ENCODE data around the gene DMC1. TPM values are rescaled to one million over a fixed set of nuclear protein-coding genes. Genes with fewer than 3 reads are reported as not detected.
"Not testable (repeated sequence)": the region's sequence is repeated elsewhere in the genome, so short reads cannot be mapped to it uniquely, and the experiment has no call there.

Gene DMC1
- total RNA-seq, 2 donors from 2014 or later, result not detected

DNA sequence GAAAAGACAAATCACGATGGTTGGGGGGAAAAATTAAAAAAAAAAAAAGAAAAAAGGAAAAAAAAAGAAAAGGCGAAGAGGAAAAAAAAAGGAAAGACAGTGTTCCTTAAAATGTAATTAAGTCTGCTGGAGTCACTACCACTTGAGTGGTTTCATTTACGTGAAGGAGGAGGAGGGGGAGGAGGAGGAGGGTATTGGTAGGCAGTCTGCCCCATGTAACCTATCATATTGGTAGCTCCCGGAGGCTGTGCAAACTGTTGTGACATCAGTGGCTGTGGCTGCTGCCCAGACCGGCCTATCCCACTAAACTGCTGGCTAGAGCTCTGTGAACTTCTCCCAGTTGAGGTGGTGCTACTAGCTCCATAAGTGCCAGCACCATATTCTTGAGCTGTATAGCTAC lies 84.2 kb downstream of the DMC1 start:
- H3K27ac Mint-ChIP-seq, result peak overlapping the region; percentile 66
- H3K9me3 ChIP-seq (ENCODE audit: control insufficient read depth, low read length, poor library complexity, severe bottlenecking), result no peaks in the 10 kb centered on the region
- H3K4me3 Mint-ChIP-seq, result peak overlapping the region; percentile 36
- H3K4me1 Mint-ChIP-seq, result peaks cover 25% of the 10 kb centered on the region
- H3K36me3 Mint-ChIP-seq (ENCODE audit: low read depth), result peaks cover 11% of the 10 kb centered on the region
- ATAC-seq (peak; percentile 20), DNase-seq (no peak)
- H3K27me3 Mint-ChIP-seq, result no peaks in the 10 kb centered on the region

DNA sequence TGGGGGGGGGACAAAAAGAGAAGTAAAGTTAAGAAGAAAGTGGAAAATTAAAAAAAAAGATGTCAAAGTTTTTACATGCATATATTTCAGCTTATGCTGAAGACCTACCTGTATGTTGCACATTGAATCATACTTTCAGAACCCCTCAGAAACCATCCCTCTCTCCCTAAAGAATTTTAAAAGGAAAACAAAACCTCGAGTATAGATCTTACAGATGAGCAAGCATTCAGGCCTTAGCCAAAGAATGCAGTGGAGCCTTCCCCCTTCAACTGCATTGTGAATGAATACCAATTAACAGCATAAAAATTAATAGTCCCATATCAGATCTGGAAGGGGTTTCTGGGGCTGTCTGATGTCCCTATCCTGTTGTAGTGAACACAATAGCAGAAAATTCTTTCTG lies 85.7 kb downstream of the DMC1 start:
- DNase-seq (no peak), ATAC-seq (no peak)
- Mint-ChIP-seq H3K4me3 (no peak overlapping the region), H3K27ac (peak overlapping the region; percentile 43), H3K36me3 (ENCODE audit: low read depth) (peaks cover 8% of the 10 kb centered on the region), H3K27me3 (no peaks in the 10 kb centered on the region), H3K4me1 (peaks cover 16% of the 10 kb centered on the region)
- H3K9me3 ChIP-seq (ENCODE audit: control insufficient read depth, low read length, poor library complexity, severe bottlenecking), result no peaks in the 10 kb centered on the region

DNA sequence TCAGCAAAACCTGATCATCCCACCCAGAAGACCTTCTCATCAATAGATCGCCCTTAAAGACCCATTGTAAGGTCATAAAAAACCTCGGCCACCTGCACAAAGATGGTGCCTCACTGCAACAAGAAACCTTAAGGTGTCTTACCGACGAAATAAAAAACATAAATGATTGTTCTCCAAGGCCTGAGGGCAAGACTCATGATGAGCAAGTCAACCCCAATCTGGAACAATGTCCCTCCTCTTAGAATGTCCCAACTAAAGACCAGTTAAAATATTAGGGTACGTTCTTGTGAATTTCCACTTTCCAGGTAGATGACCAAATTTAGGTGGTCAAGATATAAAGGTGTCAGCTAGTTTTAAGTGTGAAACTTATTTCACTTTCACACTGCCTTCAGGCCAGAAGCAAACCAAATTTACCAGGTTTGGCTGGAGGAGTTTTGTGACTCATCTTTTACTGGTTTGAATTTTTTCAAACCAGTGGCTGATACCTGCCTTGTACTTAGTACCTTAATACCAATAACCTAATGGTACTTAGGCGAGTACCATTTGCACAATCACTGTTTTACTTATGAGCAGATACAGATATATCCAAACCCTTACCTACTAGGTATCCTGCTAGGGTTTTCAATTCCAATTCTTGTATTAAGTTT lies 87.2 kb downstream of the DMC1 start:
- no peak overlapping the region for H3K4me3 Mint-ChIP-seq
- peaks cover 7% of the 10 kb centered on the region for H3K4me1 Mint-ChIP-seq
- DNase-seq (no peak), ATAC-seq (no peak)
- no peaks in the 10 kb centered on the region for H3K9me3 ChIP-seq (ENCODE audit: control insufficient read depth, low read length, poor library complexity, severe bottlenecking)
- H3K27ac Mint-ChIP-seq, result peak overlapping the region; percentile 79
- no peaks in the 10 kb centered on the region for H3K27me3 Mint-ChIP-seq
- H3K36me3 Mint-ChIP-seq (ENCODE audit: low read depth), result peaks cover 5% of the 10 kb centered on the region

DNA sequence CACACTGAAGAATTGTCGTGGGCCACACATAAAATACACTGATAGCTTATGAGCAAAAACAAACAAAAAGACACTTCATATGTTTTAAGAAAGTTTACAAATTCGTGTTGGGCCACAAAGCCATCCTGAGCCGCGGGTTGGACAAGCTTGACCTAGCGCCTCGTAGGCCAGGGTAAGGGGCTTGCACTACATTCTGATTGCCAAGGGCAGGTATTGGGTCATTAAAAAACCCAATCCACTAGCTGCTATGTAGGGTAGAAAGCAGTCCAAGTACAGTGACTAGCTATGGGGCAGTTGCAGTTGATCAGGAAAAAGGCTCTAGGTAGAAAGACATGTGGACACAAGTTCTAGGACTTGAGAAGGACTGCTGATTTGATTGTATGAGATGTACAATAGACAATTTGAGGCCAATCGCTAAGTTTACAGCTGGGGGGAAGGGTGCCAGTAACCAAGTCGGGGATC lies 88.1 kb downstream of the DMC1 start:
- Mint-ChIP-seq H3K4me1 (peaks cover 6% of the 10 kb centered on the region), H3K27me3 (no peaks in the 10 kb centered on the region), H3K4me3 (peak overlapping the region; percentile 7), H3K27ac (peak overlapping the region; percentile 79), H3K36me3 (ENCODE audit: low read depth) (peaks cover 5% of the 10 kb centered on the region)
- no peaks in the 10 kb centered on the region for H3K9me3 ChIP-seq (ENCODE audit: control insufficient read depth, low read length, poor library complexity, severe bottlenecking)
- ATAC-seq (no peak), DNase-seq (no peak)

DNA sequence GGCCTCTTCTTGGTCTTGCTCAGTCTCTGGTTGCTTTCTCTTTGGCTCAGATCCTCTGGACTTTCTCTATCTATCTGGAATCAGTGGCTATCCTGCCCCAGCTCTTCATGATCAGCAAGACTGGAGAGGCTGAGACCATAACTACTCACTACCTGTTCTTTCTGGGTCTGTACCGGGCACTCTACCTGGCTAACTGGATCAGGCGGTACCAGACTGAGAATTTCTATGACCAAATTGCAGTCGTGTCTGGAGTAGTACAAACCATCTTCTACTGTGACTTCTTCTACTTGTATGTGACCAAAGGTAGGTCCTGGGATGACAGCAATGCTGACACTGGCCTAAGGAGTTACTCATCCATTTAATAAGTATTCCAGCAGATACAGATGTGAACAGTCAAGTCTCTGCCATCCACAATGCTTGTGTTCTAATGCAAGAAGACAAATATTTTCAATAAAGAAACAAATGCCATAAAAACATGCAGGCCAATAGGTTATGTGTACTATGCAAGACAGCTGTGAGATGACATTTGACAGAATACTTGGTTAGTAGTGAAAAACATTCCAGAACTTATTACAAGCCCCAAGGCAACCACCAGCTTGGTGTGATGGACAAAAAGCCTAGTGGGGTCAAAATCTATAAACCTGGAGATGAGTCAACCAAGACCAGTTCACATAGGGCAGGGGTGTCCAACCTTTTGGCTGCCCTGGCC lies 88.7 kb downstream of the DMC1 start:
- no peaks in the 10 kb centered on the region for H3K9me3 ChIP-seq (ENCODE audit: control insufficient read depth, low read length, poor library complexity, severe bottlenecking)
- Mint-ChIP-seq H3K36me3 (ENCODE audit: low read depth) (peaks cover 5% of the 10 kb centered on the region), H3K27me3 (no peaks in the 10 kb centered on the region), H3K4me1 (peaks cover 6% of the 10 kb centered on the region), H3K27ac (peak overlapping the region; percentile 79), H3K4me3 (peak overlapping the region; percentile 15)
- no peak for DNase-seq
- peak; percentile 12 for ATAC-seq

DNA sequence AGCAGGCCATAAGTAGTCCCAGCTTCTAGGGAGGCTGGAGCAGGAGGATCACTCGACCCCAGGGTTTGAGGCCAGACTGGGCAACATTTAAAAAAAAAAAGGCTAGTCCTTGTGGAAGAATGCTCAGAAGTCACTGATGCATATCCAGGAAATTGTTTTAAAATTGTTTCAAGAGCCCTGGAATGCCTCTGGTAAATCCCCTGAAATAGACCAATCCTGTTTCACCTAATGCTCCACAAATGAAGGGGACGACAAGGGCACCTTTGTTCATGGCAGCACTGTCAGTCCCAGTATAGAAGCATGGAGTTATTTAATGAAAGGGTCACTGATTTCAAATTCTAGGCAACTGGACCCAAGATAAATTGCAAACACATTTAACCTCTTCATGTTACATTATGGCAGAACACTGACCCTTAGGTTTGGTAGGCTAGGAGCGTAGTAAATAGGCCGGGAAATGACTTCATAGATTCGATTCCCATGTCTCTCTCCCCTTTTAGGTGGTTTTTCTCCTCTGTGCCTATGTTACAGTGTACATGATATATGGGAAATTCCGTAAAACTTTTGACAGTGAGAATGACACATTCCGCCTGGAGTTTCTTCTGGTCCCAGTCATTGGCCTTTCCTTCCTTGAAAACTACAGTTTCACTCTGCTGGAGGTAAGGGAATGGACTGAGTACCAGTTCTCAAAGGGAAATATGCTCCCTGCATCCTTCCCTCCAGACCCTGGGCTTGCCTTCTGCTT lies 90.7 kb downstream of the DMC1 start:
- ATAC-seq (no peak), DNase-seq (no peak)
- Mint-ChIP-seq H3K4me3 (no peak overlapping the region), H3K36me3 (ENCODE audit: low read depth) (peaks cover 4% of the 10 kb centered on the region), H3K4me1 (peaks cover 5% of the 10 kb centered on the region), H3K27me3 (no peaks in the 10 kb centered on the region), H3K27ac (no peak overlapping the region)
- no peaks in the 10 kb centered on the region for H3K9me3 ChIP-seq (ENCODE audit: control insufficient read depth, low read length, poor library complexity, severe bottlenecking)

DNA sequence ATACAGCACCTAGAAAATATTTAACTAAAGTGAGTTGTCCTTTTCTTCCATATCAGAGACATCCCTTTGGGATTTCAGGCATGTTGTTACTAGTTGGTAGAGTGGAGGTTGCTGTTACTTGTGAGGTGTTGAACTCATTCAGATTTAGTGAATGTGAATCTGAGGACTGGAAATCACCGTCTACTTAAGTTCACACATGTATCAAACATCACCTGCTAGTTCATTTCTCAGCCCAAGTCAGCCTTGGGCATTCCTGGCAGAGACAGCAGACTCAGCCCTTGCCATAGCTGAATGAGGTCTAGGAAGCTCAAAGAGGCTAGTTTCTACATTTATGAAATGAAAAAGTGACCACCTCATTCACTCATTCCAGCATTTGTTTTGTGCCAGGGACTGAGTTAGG lies 92.4 kb downstream of the DMC1 start:
- peak overlapping the region; percentile 61 for H3K27ac Mint-ChIP-seq
- no peak overlapping the region for H3K4me3 Mint-ChIP-seq
- no peaks in the 10 kb centered on the region for H3K9me3 ChIP-seq (ENCODE audit: control insufficient read depth, low read length, poor library complexity, severe bottlenecking)
- ATAC-seq, result no peak
- peaks cover 3% of the 10 kb centered on the region for H3K4me1 Mint-ChIP-seq
- no peaks in the 10 kb centered on the region for H3K27me3 Mint-ChIP-seq
- no peaks in the 10 kb centered on the region for H3K36me3 Mint-ChIP-seq (ENCODE audit: low read depth)
- DNase-seq, result no peak

DNA sequence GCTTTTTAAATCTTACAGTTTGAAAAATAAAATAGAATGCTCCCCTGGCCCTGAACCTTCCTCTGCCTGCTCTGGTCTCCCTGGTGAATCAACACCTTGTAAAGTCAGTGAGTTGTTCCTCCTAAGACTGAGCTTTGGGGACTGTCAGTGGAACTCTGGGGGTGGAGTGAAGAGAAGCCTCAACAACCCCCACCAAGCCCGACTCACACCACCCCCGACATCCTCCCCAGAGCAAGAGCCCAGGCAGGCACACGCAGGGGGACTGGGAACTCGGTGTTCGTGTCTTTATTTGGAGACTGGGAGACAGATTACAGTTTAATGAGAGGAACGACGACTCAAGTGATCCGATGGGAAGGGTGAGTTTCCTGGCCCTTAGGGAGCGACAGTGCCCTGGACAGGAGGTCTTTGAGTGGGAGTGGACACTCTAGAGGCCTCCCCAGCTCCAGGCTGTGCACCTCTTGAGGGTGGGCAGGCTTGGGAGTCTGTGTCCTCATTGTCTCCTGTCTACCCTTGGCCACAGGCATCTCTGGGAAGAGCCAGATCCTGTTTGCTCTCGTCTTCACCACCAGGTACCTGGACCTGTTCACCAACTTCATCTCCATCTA lies 95.9 kb downstream of the DMC1 start:
- Mint-ChIP-seq H3K4me3 (no peak overlapping the region), H3K27ac (no peak overlapping the region), H3K27me3 (no peaks in the 10 kb centered on the region), H3K4me1 (no peaks in the 10 kb centered on the region), H3K36me3 (ENCODE audit: low read depth) (no peaks in the 10 kb centered on the region)
- ATAC-seq, result no peak
- H3K9me3 ChIP-seq (ENCODE audit: control insufficient read depth, low read length, poor library complexity, severe bottlenecking), result no peaks in the 10 kb centered on the region
- DNase-seq, result no peak

DNA sequence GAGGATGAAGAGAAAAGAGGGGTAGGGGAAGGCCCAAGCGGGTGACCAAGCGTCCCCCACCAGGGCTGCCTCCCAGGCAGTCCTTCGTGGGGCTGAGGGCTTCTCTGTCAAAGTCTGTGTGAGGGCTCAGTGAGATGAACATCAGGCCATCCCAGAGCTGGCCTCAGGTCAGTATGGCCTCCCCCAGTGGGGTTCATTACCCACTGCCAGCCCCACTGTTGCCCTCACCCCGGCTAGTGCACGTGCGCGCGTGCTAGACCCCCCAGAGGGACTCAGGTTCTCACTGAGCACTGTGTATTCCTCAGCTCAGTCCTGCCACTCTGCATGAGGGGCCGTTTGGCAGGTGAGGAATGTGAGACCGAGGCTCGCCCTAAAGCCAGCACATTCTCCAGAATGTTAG lies 98.7 kb downstream of the DMC1 start:
- H3K27me3 Mint-ChIP-seq, result peaks cover 14% of the 10 kb centered on the region
- no peak overlapping the region for H3K4me3 Mint-ChIP-seq
- peaks cover 7% of the 10 kb centered on the region for H3K4me1 Mint-ChIP-seq
- no peaks in the 10 kb centered on the region for H3K9me3 ChIP-seq (ENCODE audit: control insufficient read depth, low read length, poor library complexity, severe bottlenecking)
- no peaks in the 10 kb centered on the region for H3K36me3 Mint-ChIP-seq (ENCODE audit: low read depth)
- no peak overlapping the region for H3K27ac Mint-ChIP-seq
- no peak for ATAC-seq
- no peak for DNase-seq

DNA sequence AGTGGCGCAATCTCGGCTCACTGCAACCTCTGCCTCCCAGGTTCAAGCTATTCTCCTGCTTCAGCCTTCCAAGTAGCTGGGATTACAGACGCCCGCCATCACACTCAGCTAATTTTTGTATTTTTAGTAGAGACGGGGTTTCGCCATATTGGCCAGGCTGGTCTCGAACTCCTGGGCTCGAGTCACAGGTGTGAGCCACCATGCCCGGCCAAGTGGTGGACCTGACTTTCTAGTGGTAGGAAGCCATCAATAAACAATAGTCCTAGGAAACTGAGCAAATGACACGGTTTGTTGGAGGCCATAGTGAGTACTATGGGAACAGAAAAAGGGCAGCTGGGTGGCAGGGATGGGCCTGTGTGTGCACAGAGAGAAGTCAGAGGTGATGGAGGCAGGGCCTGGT lies 99.8 kb downstream of the DMC1 start:
- not testable (repeated sequence) for H3K4me1 Mint-ChIP-seq; H3K27ac Mint-ChIP-seq; H3K9me3 ChIP-seq (ENCODE audit: control insufficient read depth, low read length, poor library complexity, severe bottlenecking); H3K36me3 Mint-ChIP-seq (ENCODE audit: low read depth); DNase-seq; ATAC-seq
- peaks cover 25% of the 10 kb centered on the region for H3K27me3 Mint-ChIP-seq
- peak overlapping the region; percentile 67 for H3K4me3 Mint-ChIP-seq

DNA sequence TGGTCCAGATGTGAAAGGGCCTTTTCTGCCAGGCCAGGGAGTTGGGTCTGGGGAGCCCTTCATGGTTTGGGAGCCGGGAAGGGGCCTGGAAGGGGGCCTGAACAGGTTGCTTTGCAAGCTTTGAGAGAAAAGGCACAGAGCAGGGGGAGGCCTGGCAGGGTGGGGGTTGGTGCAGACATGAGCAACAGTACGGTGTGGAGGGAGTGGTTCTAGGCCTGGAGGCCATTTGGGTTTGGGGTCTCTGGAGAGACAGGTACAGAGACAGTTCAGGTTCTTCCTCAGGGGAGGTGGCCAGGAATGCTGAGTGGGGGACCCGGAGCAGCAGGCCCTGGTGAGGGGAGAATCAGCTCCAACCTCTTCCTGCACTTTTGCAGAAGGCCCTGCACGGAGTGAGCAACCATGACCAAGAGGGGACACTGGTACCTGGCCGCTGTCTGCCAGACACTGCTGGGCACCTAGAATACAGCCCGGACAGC lies 100.6 kb downstream of the DMC1 start:
- no peaks in the 10 kb centered on the region for H3K9me3 ChIP-seq (ENCODE audit: control insufficient read depth, low read length, poor library complexity, severe bottlenecking)
- no peaks in the 10 kb centered on the region for H3K36me3 Mint-ChIP-seq (ENCODE audit: low read depth)
- DNase-seq, result no peak
- H3K4me3 Mint-ChIP-seq, result no peak overlapping the region
- H3K27me3 Mint-ChIP-seq, result peaks cover 29% of the 10 kb centered on the region
- no peak for ATAC-seq
- peaks cover 7% of the 10 kb centered on the region for H3K4me1 Mint-ChIP-seq
- H3K27ac Mint-ChIP-seq, result no peak overlapping the region

Data from T-helper 17 cell (primary cell).